Panc1 (cell line): ENCODE data around the gene TRAPPC10. TPM values are rescaled to one million over a fixed set of nuclear protein-coding genes. Genes with fewer than 3 reads are reported as not detected.

Source experiments
- ATAC-seq: fragments of 200-7000 bp; cut with Tn5 transposase; 2 replicates; pipeline ENCODE4 v1.9.1; 2020; ENCODE audit warnings: mild to moderate bottlenecking, moderate library complexity
- BruUV-seq: library from RNA; stranded (reverse); fragments of 400-500 nt; replicated peaks from 2 replicates; lab custom pipeline; 2021; lab: Mats Ljungman, UMichigan
- CTCF ChIA-PET: fragments of 300-600 bp; sonication (Branson Sonifier 250); formaldehyde crosslinking; loops from one replicate; lab custom pipeline; 2022; ENCODE audit warnings: antibody characterized with exemption; lab: Charles Lee
- POLR2A ChIA-PET: fragments of 300-600 bp; sonication (Branson Sonifier 250); formaldehyde crosslinking; loops from one replicate; lab custom pipeline; 2022; ENCODE audit warnings: antibody characterized with exemption; lab: Charles Lee
- DNase-seq: peaks from one replicate; pipeline ENCODE4 v3.0.0-alpha.2; 2010; ENCODE audit warnings: low read depth, low spot score
- H3K27ac ChIP-seq: 2 replicates; pipeline ENCODE4 v1.5.1; 2011; ENCODE audit warnings: mild to moderate bottlenecking, low read length, inconsistent platforms
- H3K27me3 ChIP-seq: fragments of 200-500 bp; sonication (Bioruptor generic); 2 replicates; pipeline ENCODE4 v1.6.0; 2014; ENCODE audit warnings: low read length, inconsistent platforms; ENCODE audit not compliant: control insufficient read depth, insufficient read depth
- H3K36me3 ChIP-seq: fragments of 200-500 bp; sonication (Bioruptor generic); 2 replicates; pipeline ENCODE4 v1.5.1; 2014; ENCODE audit warnings: inconsistent platforms, mild to moderate bottlenecking, low read length, moderate library complexity; ENCODE audit not compliant: control insufficient read depth, insufficient read depth
- H3K4me1 ChIP-seq: 2 replicates; pipeline ENCODE4 v1.5.1; 2011; ENCODE audit warnings: inconsistent platforms, mild to moderate bottlenecking, low read length, moderate library complexity; ENCODE audit not compliant: control insufficient read depth, insufficient read depth
- H3K4me3 ChIP-seq, 2 experiments: 2 replicates each; pipeline ENCODE4 v1.5.1; 2011 to 2012; ENCODE audit warnings: low read depth in 2 of 2, low read length in 2 of 2, mild to moderate bottlenecking in 2 of 2, inconsistent platforms in 1 of 2, moderate library complexity in 1 of 2
- H3K9me3 ChIP-seq: fragments of 200-500 bp; sonication (Bioruptor generic); 2 replicates; pipeline ENCODE4 v1.5.1; 2014; ENCODE audit warnings: low read depth, mild to moderate bottlenecking, inconsistent platforms, low read length, moderate library complexity; ENCODE audit not compliant: control insufficient read depth, insufficient read depth
- POLR2AphosphoS5 ChIP-seq: IDR thresholded peaks from 2 replicates; pipeline ENCODE4 v1.6.1; 2012; ENCODE audit warnings: mild to moderate bottlenecking, low read depth, low read length, moderate library complexity
- SIN3A ChIP-seq: IDR thresholded peaks from 2 replicates; pipeline ENCODE4 v1.6.1; 2012; ENCODE audit warnings: low read depth, mild to moderate bottlenecking, low read length, moderate library complexity, borderline replicate concordance; ENCODE audit not compliant: insufficient read depth
- TCF7L2 ChIP-seq: IDR thresholded peaks from 2 replicates; pipeline ENCODE4 v1.6.1; 2011; ENCODE audit warnings: mild to moderate bottlenecking, low read depth, low read length, inconsistent platforms
- in situ Hi-C: cut with HindIII; loops from 2 replicates; pipeline ENCODE4 v1.10.0; 2016; ENCODE audit warnings: low sequenced_read_pairs, low pct_unique_long_range_greater_than_20kb
- intact Hi-C: fragments of 100-400 bp; cut with micrococcal nuclease; formaldehyde crosslinking; loops from one replicate; pipeline ENCODE4 v1.10.0; 2022; ENCODE audit not compliant: unreplicated experiment
- total RNA-seq: library from RNA; stranded (reverse); gene quantifications from one replicate; pipeline ENCODE4 v1.2.1, GENCODE V29; 2021; ENCODE audit not compliant: unreplicated experiment
- TF ChIP-seq, protein P1 (sequence below): fragments of 450-650 bp; IDR thresholded peaks from 2 replicates; pipeline ENCODE4 v1.5.1; 2017; ENCODE audit warnings: mild to moderate bottlenecking
- TF ChIP-seq, protein P2 (sequence below), 2 experiments: IDR thresholded peaks; 2 replicates each; pipeline ENCODE4 v1.6.1; 2011 to 2012; ENCODE audit warnings: low read depth in 2 of 2, control low read depth in 1 of 2, low read length in 1 of 2, mild to moderate bottlenecking in 1 of 2, moderate library complexity in 1 of 2; ENCODE audit not compliant: insufficient read depth in 1 of 2

Gene TRAPPC10
- total RNA-seq, 1 experiment from 2014 or later: 34.5 TPM

DNA sequence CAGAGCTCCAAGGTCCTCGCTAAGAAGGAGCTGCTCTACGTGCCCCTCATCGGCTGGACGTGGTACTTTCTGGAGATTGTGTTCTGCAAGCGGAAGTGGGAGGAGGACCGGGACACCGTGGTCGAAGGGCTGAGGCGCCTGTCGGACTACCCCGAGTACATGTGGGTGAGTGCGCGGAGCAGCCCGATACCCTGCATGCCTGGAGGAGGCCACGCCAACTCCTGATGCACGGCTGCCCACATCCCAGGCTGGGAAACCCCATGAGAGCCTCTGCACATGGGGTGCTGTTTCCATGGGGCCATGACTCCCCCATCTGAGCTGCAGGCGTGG is 43.0 kb upstream of the TRAPPC10 start:
- ChIA-PET POLR2A (no interaction called here), CTCF (no interaction called here)
- intact Hi-C loops: no loop called here
- ATAC-seq (no peak), DNase-seq (no peak)
- no TSS peak for BruUV-seq
- in situ Hi-C loops: no loop called here
- H3K4me1 ChIP-seq: no peaks in the 10 kb centered on the region
- TF ChIP-seq TCF7L2: no peak
- TF ChIP-seq, protein P1, sequence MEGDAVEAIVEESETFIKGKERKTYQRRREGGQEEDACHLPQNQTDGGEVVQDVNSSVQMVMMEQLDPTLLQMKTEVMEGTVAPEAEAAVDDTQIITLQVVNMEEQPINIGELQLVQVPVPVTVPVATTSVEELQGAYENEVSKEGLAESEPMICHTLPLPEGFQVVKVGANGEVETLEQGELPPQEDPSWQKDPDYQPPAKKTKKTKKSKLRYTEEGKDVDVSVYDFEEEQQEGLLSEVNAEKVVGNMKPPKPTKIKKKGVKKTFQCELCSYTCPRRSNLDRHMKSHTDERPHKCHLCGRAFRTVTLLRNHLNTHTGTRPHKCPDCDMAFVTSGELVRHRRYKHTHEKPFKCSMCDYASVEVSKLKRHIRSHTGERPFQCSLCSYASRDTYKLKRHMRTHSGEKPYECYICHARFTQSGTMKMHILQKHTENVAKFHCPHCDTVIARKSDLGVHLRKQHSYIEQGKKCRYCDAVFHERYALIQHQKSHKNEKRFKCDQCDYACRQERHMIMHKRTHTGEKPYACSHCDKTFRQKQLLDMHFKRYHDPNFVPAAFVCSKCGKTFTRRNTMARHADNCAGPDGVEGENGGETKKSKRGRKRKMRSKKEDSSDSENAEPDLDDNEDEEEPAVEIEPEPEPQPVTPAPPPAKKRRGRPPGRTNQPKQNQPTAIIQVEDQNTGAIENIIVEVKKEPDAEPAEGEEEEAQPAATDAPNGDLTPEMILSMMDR: no peak
- TF ChIP-seq SIN3A: no peak
- TF ChIP-seq, protein P2, sequence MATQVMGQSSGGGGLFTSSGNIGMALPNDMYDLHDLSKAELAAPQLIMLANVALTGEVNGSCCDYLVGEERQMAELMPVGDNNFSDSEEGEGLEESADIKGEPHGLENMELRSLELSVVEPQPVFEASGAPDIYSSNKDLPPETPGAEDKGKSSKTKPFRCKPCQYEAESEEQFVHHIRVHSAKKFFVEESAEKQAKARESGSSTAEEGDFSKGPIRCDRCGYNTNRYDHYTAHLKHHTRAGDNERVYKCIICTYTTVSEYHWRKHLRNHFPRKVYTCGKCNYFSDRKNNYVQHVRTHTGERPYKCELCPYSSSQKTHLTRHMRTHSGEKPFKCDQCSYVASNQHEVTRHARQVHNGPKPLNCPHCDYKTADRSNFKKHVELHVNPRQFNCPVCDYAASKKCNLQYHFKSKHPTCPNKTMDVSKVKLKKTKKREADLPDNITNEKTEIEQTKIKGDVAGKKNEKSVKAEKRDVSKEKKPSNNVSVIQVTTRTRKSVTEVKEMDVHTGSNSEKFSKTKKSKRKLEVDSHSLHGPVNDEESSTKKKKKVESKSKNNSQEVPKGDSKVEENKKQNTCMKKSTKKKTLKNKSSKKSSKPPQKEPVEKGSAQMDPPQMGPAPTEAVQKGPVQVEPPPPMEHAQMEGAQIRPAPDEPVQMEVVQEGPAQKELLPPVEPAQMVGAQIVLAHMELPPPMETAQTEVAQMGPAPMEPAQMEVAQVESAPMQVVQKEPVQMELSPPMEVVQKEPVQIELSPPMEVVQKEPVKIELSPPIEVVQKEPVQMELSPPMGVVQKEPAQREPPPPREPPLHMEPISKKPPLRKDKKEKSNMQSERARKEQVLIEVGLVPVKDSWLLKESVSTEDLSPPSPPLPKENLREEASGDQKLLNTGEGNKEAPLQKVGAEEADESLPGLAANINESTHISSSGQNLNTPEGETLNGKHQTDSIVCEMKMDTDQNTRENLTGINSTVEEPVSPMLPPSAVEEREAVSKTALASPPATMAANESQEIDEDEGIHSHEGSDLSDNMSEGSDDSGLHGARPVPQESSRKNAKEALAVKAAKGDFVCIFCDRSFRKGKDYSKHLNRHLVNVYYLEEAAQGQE (IDR thresholded peaks at IDR 0.05; ENCODE audit: insufficient read depth in 1 of 2, low read depth in 2 of 2, low read length in 1 of 2): no peak
- TF ChIP-seq POLR2AphosphoS5: no peak
- no peak overlapping the region for H3K4me3 ChIP-seq
- H3K27ac ChIP-seq: no peak overlapping the region
- H3K36me3 ChIP-seq: no peaks in the 10 kb centered on the region
- H3K9me3 ChIP-seq: no peaks in the 10 kb centered on the region
- H3K27me3 ChIP-seq: no peaks in the 10 kb centered on the region

DNA sequence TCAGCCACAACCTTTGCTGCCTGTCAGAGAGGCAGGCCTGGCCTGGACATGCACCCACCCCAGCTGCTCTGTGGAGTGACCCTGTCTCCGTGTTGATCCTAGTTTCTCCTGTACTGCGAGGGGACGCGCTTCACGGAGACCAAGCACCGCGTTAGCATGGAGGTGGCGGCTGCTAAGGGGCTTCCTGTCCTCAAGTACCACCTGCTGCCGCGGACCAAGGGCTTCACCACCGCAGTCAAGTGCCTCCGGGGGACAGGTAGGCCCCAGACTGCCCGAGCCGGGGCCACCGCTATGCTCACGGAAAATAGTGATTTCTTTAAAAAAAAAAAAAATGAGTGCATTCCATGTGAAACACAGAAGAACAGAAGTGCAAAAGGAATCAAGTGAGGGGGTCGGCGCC is 41.6 kb upstream of the TRAPPC10 start:
- Histone ChIP-seq H3K4me3 (no peak overlapping the region), H3K4me1 (no peaks in the 10 kb centered on the region), H3K27ac (no peak overlapping the region), H3K36me3 (no peaks in the 10 kb centered on the region), H3K9me3 (no peaks in the 10 kb centered on the region), H3K27me3 (no peaks in the 10 kb centered on the region)
- no peak for DNase-seq
- no peak for ATAC-seq
- in situ Hi-C loops: no loop called here
- intact Hi-C loops: no loop called here
- POLR2A ChIA-PET: no interaction called here
- TF ChIP-seq POLR2AphosphoS5 (no peak), TCF7L2 (no peak), SIN3A (no peak)
- TF ChIP-seq, protein P1: no peak
- TF ChIP-seq, protein P2 (IDR thresholded peaks at IDR 0.05; ENCODE audit: insufficient read depth in 1 of 2, low read depth in 2 of 2, low read length in 1 of 2): no peak
- no TSS peak for BruUV-seq
- CTCF ChIA-PET: no interaction called here
